Measurements from ENCODE around the gene SMURF2. TPM values are rescaled to one million over a fixed set of nuclear protein-coding genes. Genes with fewer than 3 reads are reported as not detected.

SMURF2 gene
- total and polyA plus RNA-seq, 10 of the 15 experiments (the other 5 are each of a cell fraction or from before 2014, with no cell fraction given), result 2.8 to 13.4 (median 7.5) TPM

- TF ChIP-seq CEBPB (IDR thresholded peaks at IDR 0.05; ENCODE audit: borderline replicate concordance in 1 of 2, low read depth in 2 of 2, low read length in 2 of 2) (no peak), RB1 (IDR thresholded peaks at IDR 0.05; ENCODE audit: borderline replicate concordance) (peak; percentile 67; the same call in 1 of the 2 replicates), PAX8 (IDR thresholded peaks at IDR 0.05) (peak; percentile 84; the same call in 1 of the 2 replicates), SIX5 (IDR thresholded peaks at IDR 0.05; ENCODE audit: low read depth, low read length, severe bottlenecking) (no peak), ZBTB40 (IDR thresholded peaks at IDR 0.05; ENCODE audit: borderline replicate concordance) (no peak), RUNX3 (IDR thresholded peaks at IDR 0.05; ENCODE audit: low read length) (no peak), ZNF687 (IDR thresholded peaks at IDR 0.05) (no peak), IRF4 (IDR thresholded peaks at IDR 0.05; ENCODE audit: low read depth, low read length) (no peak), NFYA (IDR thresholded peaks at IDR 0.05; ENCODE audit: borderline replicate concordance, low read depth, low read length) (no peak), CHD2 (IDR thresholded peaks at IDR 0.05; ENCODE audit: borderline replicate concordance, low read depth, low read length) (no peak), RFX5 (IDR thresholded peaks at IDR 0.05; ENCODE audit: low read depth, low read length) (no peak), MYB (IDR thresholded peaks at IDR 0.05; ENCODE audit: borderline replicate concordance, low read depth, low read length) (no peak), SMC3 (IDR thresholded peaks at IDR 0.05; ENCODE audit: borderline replicate concordance, low read length) (no peak), MAX (IDR thresholded peaks at IDR 0.05; ENCODE audit: low read depth, low read length) (peak; percentile 57; the same call in 1 of the 2 replicates), RELB (IDR thresholded peaks at IDR 0.05; ENCODE audit: low read depth) (peak; percentile 74; the same call in 1 of the 2 replicates), ZBED1 (IDR thresholded peaks at IDR 0.05; ENCODE audit: borderline replicate concordance) (no peak)
Observed at GRCh38 chr17:64505340-64506200, 156.5 kb downstream of the SMURF2 start (continued).
